Smooth muscle cell (in vitro differentiated cells): Measurements from ENCODE around the gene GFI1B. TPM values are rescaled to one million over a fixed set of nuclear protein-coding genes. Genes with fewer than 3 reads are reported as not detected.
"Not testable (repeated sequence)": the region's sequence is repeated elsewhere in the genome, so short reads cannot be mapped to it uniquely, and the experiment has no call there.

Experiments used
- DNase-seq: peaks from one replicate; lab custom pipeline; 2025; ENCODE audit not compliant: unreplicated experiment; lab: John Stamatoyannopoulos, UW
- H2AFZ ChIP-seq: fragments of 200-600 bp; sonication (generic); 2 replicates; pipeline ENCODE4 v1.6.0; 2016; ENCODE audit warnings: antibody characterized with exemption, low read depth, mild to moderate bottlenecking
- H3F3A ChIP-seq: fragments of 200-600 bp; sonication (generic); 2 replicates; pipeline ENCODE4 v1.6.0; 2017; ENCODE audit warnings: antibody characterized with exemption, low read depth
- H3K27ac ChIP-seq: fragments of 200-600 bp; sonication (generic); 2 replicates; pipeline ENCODE4 v1.5.1; 2016; ENCODE audit warnings: low read depth, mild to moderate bottlenecking
- H3K27me3 ChIP-seq: fragments of 200-600 bp; sonication (generic); 2 replicates; pipeline ENCODE4 v1.6.1; 2016; ENCODE audit warnings: low read depth, mild to moderate bottlenecking
- H3K36me3 ChIP-seq: fragments of 200-600 bp; sonication (generic); 2 replicates; pipeline ENCODE4 v1.5.1; 2016; ENCODE audit warnings: low read depth
- H3K4me1 ChIP-seq: fragments of 200-600 bp; sonication (generic); 2 replicates; pipeline ENCODE4 v1.5.1; 2016; ENCODE audit warnings: low read depth
- H3K4me2 ChIP-seq: fragments of 200-600 bp; sonication (generic); 2 replicates; pipeline ENCODE4 v1.6.0; 2016; ENCODE audit warnings: mild to moderate bottlenecking
- H3K4me3 ChIP-seq: fragments of 200-600 bp; sonication (generic); 2 replicates; pipeline ENCODE4 v1.5.1; 2016; ENCODE audit warnings: mild to moderate bottlenecking
- H3K79me2 ChIP-seq: fragments of 200-600 bp; sonication (generic); 2 replicates; pipeline ENCODE4 v1.6.0; 2016; ENCODE audit warnings: low read depth, mild to moderate bottlenecking
- H3K9ac ChIP-seq: fragments of 200-600 bp; sonication (generic); 2 replicates; pipeline ENCODE4 v1.6.0; 2016; ENCODE audit warnings: low read depth
- H3K9me3 ChIP-seq: fragments of 200-600 bp; sonication (generic); replicated peaks from 2 replicates; pipeline ENCODE4 v1.5.1; 2016; ENCODE audit warnings: low read depth
- H4K20me1 ChIP-seq: fragments of 200-600 bp; sonication (generic); 2 replicates; pipeline ENCODE4 v1.6.0; 2016; ENCODE audit warnings: low read depth
- WGBS: methylation state at CpG from one replicate; pipeline ENCODE4 v1.1.7; 2016; ENCODE audit warnings: low lambda C conversion rate; 5-methylcytosine and 5-hydroxymethylcytosine counted together
- polyA plus RNA-seq: library from polyadenylated mRNA; unstranded; fragments of >200 nt; fragmentation: Nextera tagmentation; extraction: Ambion mirVana; gene quantifications from 2 replicates; pipeline ENCODE4 v1.2.1, GENCODE V29; 2016
- total RNA-seq: library from RNA; depleted of rRNA; stranded (reverse); fragments of >200 nt; gene quantifications from 2 replicates; pipeline ENCODE4 v1.2.3, GENCODE V29; 2014
- TF ChIP-seq, protein P1 (sequence below): fragments of 200-600 bp; sonication (generic); IDR thresholded peaks from 2 replicates; pipeline ENCODE4 v1.5.1; 2017; ENCODE audit warnings: borderline replicate concordance, mild to moderate bottlenecking, antibody characterized with exemption; ENCODE audit not compliant: insufficient read depth, poor library complexity, severe bottlenecking

Gene GFI1B
- total and polyA plus RNA-seq, 2 experiments from 2014 or later, result not detected

DNA sequence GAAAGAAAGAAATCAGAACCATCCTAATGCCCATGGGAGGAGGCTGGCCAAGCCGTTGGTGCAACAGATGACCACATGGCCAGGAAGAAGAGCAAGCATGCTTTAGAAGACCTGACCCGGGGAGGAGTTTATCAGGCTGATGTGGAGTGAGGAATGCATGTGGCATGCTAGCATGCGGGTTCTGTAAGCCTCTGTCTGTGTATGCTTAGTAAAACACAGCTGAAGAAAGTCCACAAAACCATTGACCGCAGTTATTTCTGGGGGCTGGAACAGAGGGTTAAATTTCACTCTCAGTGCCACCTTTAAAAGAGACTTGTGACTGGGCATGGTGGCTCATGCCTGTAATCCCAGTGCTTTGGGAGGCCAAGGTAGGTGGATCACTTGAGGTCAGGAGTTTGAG is 19.1 kb downstream of the GFI1B start:
- TF ChIP-seq, protein P1, sequence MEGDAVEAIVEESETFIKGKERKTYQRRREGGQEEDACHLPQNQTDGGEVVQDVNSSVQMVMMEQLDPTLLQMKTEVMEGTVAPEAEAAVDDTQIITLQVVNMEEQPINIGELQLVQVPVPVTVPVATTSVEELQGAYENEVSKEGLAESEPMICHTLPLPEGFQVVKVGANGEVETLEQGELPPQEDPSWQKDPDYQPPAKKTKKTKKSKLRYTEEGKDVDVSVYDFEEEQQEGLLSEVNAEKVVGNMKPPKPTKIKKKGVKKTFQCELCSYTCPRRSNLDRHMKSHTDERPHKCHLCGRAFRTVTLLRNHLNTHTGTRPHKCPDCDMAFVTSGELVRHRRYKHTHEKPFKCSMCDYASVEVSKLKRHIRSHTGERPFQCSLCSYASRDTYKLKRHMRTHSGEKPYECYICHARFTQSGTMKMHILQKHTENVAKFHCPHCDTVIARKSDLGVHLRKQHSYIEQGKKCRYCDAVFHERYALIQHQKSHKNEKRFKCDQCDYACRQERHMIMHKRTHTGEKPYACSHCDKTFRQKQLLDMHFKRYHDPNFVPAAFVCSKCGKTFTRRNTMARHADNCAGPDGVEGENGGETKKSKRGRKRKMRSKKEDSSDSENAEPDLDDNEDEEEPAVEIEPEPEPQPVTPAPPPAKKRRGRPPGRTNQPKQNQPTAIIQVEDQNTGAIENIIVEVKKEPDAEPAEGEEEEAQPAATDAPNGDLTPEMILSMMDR, result no peak
- WGBS, result 21% methylated on average over 4 of the region's 4 CpGs
- Histone ChIP-seq H4K20me1 (no peaks in the 10 kb centered on the region), H3K79me2 (no peaks in the 10 kb centered on the region), H3K9ac (no peak overlapping the region), H3K4me1 (peaks cover 7% of the 10 kb centered on the region), H3K27me3 (no peaks in the 10 kb centered on the region), H3K27ac (no peak overlapping the region), H3F3A (no peaks in the 10 kb centered on the region), H3K4me2 (no peak overlapping the region), H3K9me3 (no peaks in the 10 kb centered on the region), H3K36me3 (no peaks in the 10 kb centered on the region), H2AFZ (no peak overlapping the region), H3K4me3 (no peak overlapping the region)
- no peak for DNase-seq

DNA sequence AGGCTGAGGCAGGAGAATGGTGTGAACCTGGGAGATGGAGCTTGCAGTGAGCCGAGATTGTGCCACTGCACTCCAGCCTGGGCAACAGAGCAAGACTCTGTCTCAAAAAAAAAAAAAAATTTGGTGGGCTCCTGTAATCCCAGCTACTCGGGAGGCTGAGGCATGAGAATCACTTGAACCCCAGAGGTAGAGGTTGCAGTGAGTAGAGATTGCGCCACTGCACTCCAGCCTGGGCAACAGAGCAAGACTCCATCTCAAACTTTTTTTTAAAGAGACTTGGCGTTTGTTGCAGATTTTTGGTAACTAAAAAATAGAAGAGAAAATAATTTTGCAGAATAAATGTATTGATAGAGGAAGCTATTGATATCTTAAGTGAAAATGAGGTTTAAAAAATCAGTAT is 19.7 kb downstream of the GFI1B start:
- H3K27ac ChIP-seq, H3K9ac ChIP-seq, H3K27me3 ChIP-seq, H3K9me3 ChIP-seq, H3K4me3 ChIP-seq, H3K36me3 ChIP-seq, H2AFZ ChIP-seq, H3K4me2 ChIP-seq, H4K20me1 ChIP-seq, H3K79me2 ChIP-seq, DNase-seq, H3F3A ChIP-seq, H3K4me1 ChIP-seq: not testable (repeated sequence)
- 91% methylated on average over 4 of the region's 4 CpGs for WGBS

DNA sequence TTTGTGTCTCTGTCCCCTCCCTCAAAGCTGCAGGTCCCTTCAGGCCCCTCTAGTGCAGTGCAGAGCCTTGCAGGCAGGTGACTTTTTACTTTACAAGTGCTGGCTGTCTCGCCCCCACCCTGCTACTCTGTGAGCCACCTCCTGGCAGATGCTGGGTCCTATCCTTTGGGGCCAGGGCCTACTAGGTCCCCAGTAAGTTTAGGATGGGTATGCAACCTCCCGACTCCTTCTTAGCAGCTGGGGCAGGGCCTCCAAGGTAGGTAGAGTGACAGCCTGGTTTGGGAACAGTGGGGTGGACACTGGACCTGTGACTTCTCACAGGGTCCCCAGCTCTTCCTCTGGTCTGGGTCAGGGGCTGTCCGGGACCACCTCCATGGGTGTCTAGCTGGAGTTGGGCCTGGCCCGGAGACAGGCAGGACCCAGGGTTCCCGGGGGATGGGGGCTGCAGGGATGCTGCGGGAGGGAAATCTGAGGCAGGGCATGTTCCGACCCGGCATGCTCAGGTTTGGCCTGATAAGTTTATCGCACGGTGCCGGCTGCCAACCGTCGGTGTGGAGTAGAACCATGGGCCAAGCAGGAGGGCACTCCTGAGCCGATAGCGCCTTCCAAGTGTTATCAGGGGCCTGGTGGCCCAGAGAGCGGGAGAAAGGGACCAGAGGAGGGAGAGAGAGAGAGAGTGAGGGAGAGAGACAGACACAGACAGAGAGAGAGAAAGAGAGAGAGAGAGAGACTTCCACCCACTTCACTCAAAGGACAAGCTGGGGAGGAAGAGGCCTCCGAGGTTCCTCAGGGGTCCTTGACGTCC is 20.5 kb downstream of the GFI1B start:
- H3K27me3 ChIP-seq, result no peaks in the 10 kb centered on the region
- no peak overlapping the region for H3K27ac ChIP-seq
- H3K4me1 ChIP-seq, result peaks cover 13% of the 10 kb centered on the region
- H3K4me3 ChIP-seq, result no peak overlapping the region
- no peak overlapping the region for H2AFZ ChIP-seq
- TF ChIP-seq, protein P1, result no peak
- H3F3A ChIP-seq, result no peaks in the 10 kb centered on the region
- H4K20me1 ChIP-seq, result no peaks in the 10 kb centered on the region
- H3K9ac ChIP-seq, result no peak overlapping the region
- H3K4me2 ChIP-seq, result no peak overlapping the region
- no peaks in the 10 kb centered on the region for H3K36me3 ChIP-seq
- no peak for DNase-seq
- 93% methylated on average over 18 of the region's 18 CpGs for WGBS
- no peaks in the 10 kb centered on the region for H3K9me3 ChIP-seq
- no peaks in the 10 kb centered on the region for H3K79me2 ChIP-seq

DNA sequence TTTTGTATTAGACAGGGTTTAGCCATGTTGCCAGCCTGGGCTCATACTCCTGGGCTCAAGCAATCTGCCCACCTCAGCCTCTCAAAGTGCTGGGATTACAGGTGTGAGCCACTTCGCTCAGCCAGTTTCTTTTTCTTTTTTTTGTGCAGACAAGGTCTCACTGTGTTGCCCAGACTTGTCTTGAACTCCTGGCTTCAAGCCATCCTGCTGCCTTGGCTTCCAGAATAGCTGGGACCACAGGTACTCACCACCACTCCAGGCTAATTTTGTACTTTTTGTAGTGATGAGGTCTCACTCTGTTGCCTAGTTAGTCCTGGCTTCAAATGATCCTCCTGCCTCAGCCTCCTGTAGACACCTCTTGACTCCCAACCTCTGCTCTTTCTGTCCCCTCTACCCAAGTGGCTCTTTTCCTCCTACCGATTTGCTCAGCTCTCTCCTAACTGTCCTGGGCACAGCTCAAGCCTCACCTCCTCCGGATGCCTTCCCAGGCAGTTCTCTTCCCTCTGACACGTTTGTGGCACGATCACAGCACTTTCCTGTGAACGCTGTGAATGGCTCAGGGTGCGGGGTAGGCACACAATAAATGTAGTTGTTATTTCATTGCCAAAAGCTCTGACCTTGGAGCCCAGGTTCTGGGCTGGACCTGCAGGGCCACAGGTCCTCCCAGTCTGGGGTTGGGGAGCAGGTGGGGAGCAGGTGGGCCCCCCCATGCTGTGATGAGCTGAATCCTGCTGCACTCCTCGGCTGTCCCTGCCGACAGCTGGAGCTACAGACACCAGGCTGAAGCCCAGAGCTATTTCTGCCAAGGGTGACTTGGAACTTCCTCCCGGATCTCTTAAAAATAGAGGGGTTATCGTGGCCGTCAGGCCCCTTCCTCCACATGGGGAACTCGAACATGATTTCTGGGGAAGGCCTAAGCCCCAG is 23.9 kb downstream of the GFI1B start:
- Histone ChIP-seq H3K27me3 (no peaks in the 10 kb centered on the region), H3K4me1 (peaks cover 10% of the 10 kb centered on the region), H2AFZ (no peak overlapping the region), H3K4me3 (no peak overlapping the region), H3K9ac (no peak overlapping the region), H3F3A (no peaks in the 10 kb centered on the region), H3K4me2 (no peak overlapping the region), H3K27ac (no peak overlapping the region), H3K9me3 (no peaks in the 10 kb centered on the region), H3K36me3 (no peaks in the 10 kb centered on the region), H3K79me2 (no peaks in the 10 kb centered on the region), H4K20me1 (no peaks in the 10 kb centered on the region)
- WGBS, result 83% methylated on average over 13 of the region's 13 CpGs
- DNase-seq, result no peak
- TF ChIP-seq, protein P1, result no peak
